OCI-LY7 (cell line): Measurements from ENCODE around the gene GFPT1. TPM values are rescaled to one million over a fixed set of nuclear protein-coding genes. Genes with fewer than 3 reads are reported as not detected.
A peak's percentile ranks its signal among the peaks of the same experiment; 100 is the strongest.

Source experiments
- BruUV-seq: library from RNA; stranded (reverse); fragments of 400-500 nt; replicated peaks from 2 replicates; lab custom pipeline; 2021; lab: Mats Ljungman, UMichigan
- CTCF ChIA-PET: fragments of 300-600 bp; sonication (Branson Sonifier 250); formaldehyde crosslinking; loops from one replicate; lab custom pipeline; 2022; ENCODE audit warnings: antibody characterized with exemption; ENCODE audit not compliant: unreplicated experiment; lab: Charles Lee
- POLR2A ChIA-PET: fragments of 300-600 bp; sonication (Branson Sonifier 250); formaldehyde crosslinking; loops from one replicate; lab custom pipeline; 2022; ENCODE audit warnings: antibody characterized with exemption; lab: Charles Lee
- DNase-seq: peaks from one replicate; pipeline ENCODE4 v3.0.0-alpha.2; 2015; ENCODE audit warnings: low spot score
- H2AFZ ChIP-seq: fragments of 200-600 bp; sonication (generic), shearing (Covaris generic); 2 replicates; pipeline ENCODE4 v1.6.1; 2014; ENCODE audit warnings: mild to moderate bottlenecking, antibody characterized with exemption, low read length, moderate library complexity
- H3K27ac ChIP-seq: fragments of 200-600 bp; sonication (generic); 2 replicates; pipeline ENCODE4 v1.5.1; 2014; ENCODE audit warnings: mixed run types, low read depth, mild to moderate bottlenecking, moderate library complexity, low read length, inconsistent platforms; ENCODE audit not compliant: poor library complexity, severe bottlenecking
- H3K36me3 ChIP-seq: fragments of 200-600 bp; sonication (generic); 2 replicates; pipeline ENCODE4 v1.6.1; 2014; ENCODE audit warnings: mild to moderate bottlenecking, antibody characterized with exemption, low read length, moderate library complexity, mixed read lengths; ENCODE audit not compliant: insufficient read depth
- H3K4me1 ChIP-seq: fragments of 200-600 bp; sonication (generic); 2 replicates; pipeline ENCODE4 v1.5.1; 2014; ENCODE audit warnings: mild to moderate bottlenecking, low read length; ENCODE audit not compliant: insufficient read depth, poor library complexity, severe bottlenecking
- H3K4me2 ChIP-seq: fragments of 200-600 bp; sonication (generic); 2 replicates; pipeline ENCODE4 v1.6.1; 2014; ENCODE audit warnings: mild to moderate bottlenecking, low read length
- H3K4me3 ChIP-seq: fragments of 200-600 bp; sonication (generic); 2 replicates; pipeline ENCODE4 v1.5.1; 2014; ENCODE audit warnings: mild to moderate bottlenecking, low read depth, low read length; ENCODE audit not compliant: poor library complexity, severe bottlenecking
- H3K79me2 ChIP-seq: fragments of 200-600 bp; sonication (generic); 2 replicates; pipeline ENCODE4 v1.6.1; 2016; ENCODE audit warnings: low read depth, mild to moderate bottlenecking, low read length, moderate library complexity, mixed read lengths; ENCODE audit not compliant: insufficient read depth
- H3K9me2 ChIP-seq: fragments of 200-600 bp; sonication (generic); 2 replicates; pipeline ENCODE4 v1.6.1; 2016; ENCODE audit warnings: mild to moderate bottlenecking, low read length, mixed read lengths; ENCODE audit not compliant: insufficient read depth
- H3K9me3 ChIP-seq: fragments of 200-600 bp; sonication (generic); 2 replicates; pipeline ENCODE4 v1.6.1; 2014; ENCODE audit warnings: mild to moderate bottlenecking, mixed run types, low read length, mixed read lengths
- H4K20me1 ChIP-seq: fragments of 200-600 bp; sonication (generic); 2 replicates; pipeline ENCODE4 v1.6.1; 2014; ENCODE audit warnings: mild to moderate bottlenecking, antibody characterized with exemption, low read length, moderate library complexity, mixed read lengths; ENCODE audit not compliant: insufficient read depth
- CTCF ChIP-seq: fragments of 200-600 bp; sonication (generic); conservative IDR thresholded peaks from 2 replicates; pipeline ENCODE4 v1.5.1; 2014; ENCODE audit warnings: mild to moderate bottlenecking, antibody characterized with exemption, low read length, moderate library complexity, mixed read lengths
- EZH2phosphoT487 ChIP-seq: fragments of 200-600 bp; sonication (generic); IDR thresholded peaks from 2 replicates; pipeline ENCODE4 v1.6.1; 2018; ENCODE audit warnings: low read depth, borderline replicate concordance, mild to moderate bottlenecking, mixed run types, antibody characterized with exemption, low read length, moderate library complexity, mixed read lengths
- intact Hi-C: fragments of 100-400 bp; cut with micrococcal nuclease; formaldehyde crosslinking; loops from one replicate; pipeline ENCODE4 v1.10.0; 2022; ENCODE audit not compliant: unreplicated experiment
- total RNA-seq, 2 experiments: library from RNA; depleted of rRNA in 1 of 2; stranded (reverse); fragments of >200 nt in 1 of 2; shearing (Covaris generic) in 1 of 2; gene quantifications; 2 replicates each; pipeline ENCODE4 v1.2.3, GENCODE V29; 2014 to 2022

Gene GFPT1
- total RNA-seq, 2 experiments from 2014 or later = 11.0 to 31.2 TPM

- DNase-seq = no peak
- TF ChIP-seq CTCF (no peak), EZH2phosphoT487 (no peak)
- Histone ChIP-seq H3K9me2 (no peaks in the 10 kb centered on the region), H3K27ac (no peak overlapping the region), H2AFZ (no peak overlapping the region), H3K36me3 (peaks cover 78% of the 10 kb centered on the region), H3K4me1 (no peaks in the 10 kb centered on the region), H3K4me3 (no peak overlapping the region), H3K4me2 (no peak overlapping the region), H4K20me1 (no peaks in the 10 kb centered on the region), H3K79me2 (no peaks in the 10 kb centered on the region), H3K9me3 (no peaks in the 10 kb centered on the region)
- POLR2A ChIA-PET = no interaction called here
- CTCF ChIA-PET = no interaction called here
- BruUV-seq = TSS peak; percentile 37
- intact Hi-C loops = no loop called here
Measured at GRCh38 chr2:69348781-69349180, 38.2 kb downstream of the GFPT1 start.

GRCh38 chr2:69345434-69345833 is 41.6 kb downstream of the GFPT1 start:
- H3K4me2 ChIP-seq = no peak overlapping the region
- BruUV-seq = no TSS peak
- no peaks in the 10 kb centered on the region for H3K9me2 ChIP-seq
- no peaks in the 10 kb centered on the region for H3K9me3 ChIP-seq
- H3K36me3 ChIP-seq = peaks cover 96% of the 10 kb centered on the region
- no peaks in the 10 kb centered on the region for H3K79me2 ChIP-seq
- POLR2A ChIA-PET = no interaction called here
- H3K27ac ChIP-seq = no peak overlapping the region
- no peaks in the 10 kb centered on the region for H4K20me1 ChIP-seq
- DNase-seq = no peak
- intact Hi-C loops = no loop called here
- H3K4me3 ChIP-seq = no peak overlapping the region
- H2AFZ ChIP-seq = no peak overlapping the region
- TF ChIP-seq EZH2phosphoT487 = no peak
- no peak for TF ChIP-seq CTCF
- CTCF ChIA-PET = no interaction called here
- H3K4me1 ChIP-seq = no peaks in the 10 kb centered on the region

GRCh38 chr2:69344305-69344704 is 42.7 kb downstream of the GFPT1 start:
- no TSS peak for BruUV-seq
- intact Hi-C loops = no loop called here
- CTCF ChIA-PET = no interaction called here

More at GRCh38 chr2:69344305-69344704, 42.7 kb downstream of the GFPT1 start:
- Histone ChIP-seq H3K4me2 (no peak overlapping the region), H3K36me3 (peaks cover 95% of the 10 kb centered on the region), H3K4me1 (no peaks in the 10 kb centered on the region), H3K27ac (no peak overlapping the region), H3K9me2 (no peaks in the 10 kb centered on the region), H3K79me2 (no peaks in the 10 kb centered on the region), H3K9me3 (no peaks in the 10 kb centered on the region), H3K4me3 (no peak overlapping the region), H2AFZ (no peak overlapping the region), H4K20me1 (no peaks in the 10 kb centered on the region)
- POLR2A ChIA-PET = interaction anchor here (0.6 to 0.8 kb wide), 5 partner anchors 22 to 206 kb away, joined by 3 to 6 read pairs (median 3); no protein-coding TSS in a partner anchor
- DNase-seq = no peak
- no peak for TF ChIP-seq CTCF
- TF ChIP-seq EZH2phosphoT487 = no peak
